Measurements from ENCODE around the gene PIF1.
"Not testable (repeated sequence)": the region's sequence is repeated elsewhere in the genome, so short reads cannot be mapped to it uniquely, and the experiment has no call there.

DNA sequence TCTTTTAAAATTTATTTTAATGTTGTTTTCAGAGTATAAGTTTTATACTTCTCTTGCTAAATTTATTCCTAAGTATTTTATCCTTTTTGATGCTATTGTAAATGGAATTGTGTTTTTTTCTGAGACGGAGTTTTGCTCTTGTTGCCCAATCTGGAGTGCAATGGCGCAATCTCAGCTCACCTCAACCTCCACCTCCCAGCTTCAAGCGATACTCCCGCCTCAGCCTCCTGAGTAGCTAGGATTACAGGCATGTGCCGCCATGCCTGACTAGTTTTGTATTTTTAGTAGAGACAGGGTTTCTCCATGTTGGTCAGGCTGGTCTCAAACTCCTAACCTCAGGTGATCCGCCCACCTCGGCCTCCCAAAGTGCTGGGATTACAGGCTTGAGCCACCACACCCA lies 30.1 kb downstream of the PIF1 start:
- TF ChIP-seq CTCF, POLR2A (IDR thresholded peaks at IDR 0.05): not testable (repeated sequence)

Measured in adrenal gland (tissue), 5 donors.